Stimulated activated CD4-positive, alpha-beta T cell treated with anti-CD3 and anti-CD28 coated beads, Interleukin-4, amount 100 ng/mL, for 1 hour (primary cell): ENCODE results near the gene SERPINF2.
"Not testable (repeated sequence)": the region's sequence is repeated elsewhere in the genome, so short reads cannot be mapped to it uniquely, and the experiment has no call there.

Source experiments
- DNase-seq: peaks from one replicate; pipeline ENCODE4 v3.0.0-alpha.2; 2020

SERPINF2 gene

GRCh38 chr17:1764705-1765104, 22.0 kb downstream of the SERPINF2 start:
- DNase-seq, result not testable (repeated sequence)

GRCh38 chr17:1765576-1765975, 22.9 kb downstream of the SERPINF2 start:
- no peak for DNase-seq

- DNase-seq, result no peak
Observed at GRCh38 chr17:1766382-1767135, 23.9 kb downstream of the SERPINF2 start.

GRCh38 chr17:1767358-1767757, 24.7 kb downstream of the SERPINF2 start:
- no peak for DNase-seq

GRCh38 chr17:1769822-1770477, 27.3 kb downstream of the SERPINF2 start:
- DNase-seq, result no peak

- DNase-seq, result not testable (repeated sequence)
Observed at GRCh38 chr17:1773000-1773695, 30.5 kb downstream of the SERPINF2 start.

- no peak for DNase-seq
Observed at GRCh38 chr17:1773696-1774181, 31.1 kb downstream of the SERPINF2 start.

GRCh38 chr17:1774390-1775176, 31.9 kb downstream of the SERPINF2 start:
- DNase-seq, result no peak

- DNase-seq, result no peak
Observed at GRCh38 chr17:1776328-1776727, 33.7 kb downstream of the SERPINF2 start.

GRCh38 chr17:1776857-1777256, 34.2 kb downstream of the SERPINF2 start:
- DNase-seq, result no peak

- no peak for DNase-seq
Observed at GRCh38 chr17:1779571-1780131, 37.0 kb downstream of the SERPINF2 start.

GRCh38 chr17:1782171-1782567, 39.5 kb downstream of the SERPINF2 start:
- no peak for DNase-seq

- DNase-seq, result no peak
Observed at GRCh38 chr17:1783271-1783670, 40.6 kb downstream of the SERPINF2 start.

- no peak for DNase-seq
Observed at GRCh38 chr17:1783834-1784611, 41.4 kb downstream of the SERPINF2 start.

GRCh38 chr17:1785930-1786329, 43.3 kb downstream of the SERPINF2 start:
- no peak for DNase-seq

GRCh38 chr17:1786708-1787107, 44.0 kb downstream of the SERPINF2 start:
- DNase-seq, result no peak

GRCh38 chr17:1787301-1787902, 44.7 kb downstream of the SERPINF2 start:
- DNase-seq, result no peak

- DNase-seq, result no peak
Observed at GRCh38 chr17:1789936-1790335, 47.3 kb downstream of the SERPINF2 start.

GRCh38 chr17:1792495-1793446, 50.1 kb downstream of the SERPINF2 start:
- DNase-seq, result no peak

- DNase-seq, result no peak
Observed at GRCh38 chr17:1793447-1793806, 50.8 kb downstream of the SERPINF2 start.
